Kidney tubule cell (primary cell): ENCODE measurements around the gene COL11A1.
A peak's percentile ranks its signal among the peaks of the same experiment; 100 is the strongest.
"Not testable (repeated sequence)": the region's sequence is repeated elsewhere in the genome, so short reads cannot be mapped to it uniquely, and the experiment has no call there.

Experiments used
- DNase-seq: peaks from one replicate; pipeline ENCODE4 v3.0.0-alpha.2; 2018; ENCODE audit warnings: low spot score

Gene COL11A1

GRCh38 chr1:103108376-103109150 is at the start of gene COL11A1:
TSS of gene COL11A1 (minus strand) at chr1:103108522. CDS start at chr1:103108178, 344 bp downstream.
- DNase-seq: peak; percentile 35

- DNase-seq: no peak
Observed at GRCh38 chr1:103156966-103157365, 48.6 kb upstream of the COL11A1 start.

GRCh38 chr1:103146166-103146565 is 37.8 kb upstream of the COL11A1 start:
- no peak for DNase-seq

GRCh38 chr1:103145449-103145848 is 37.1 kb upstream of the COL11A1 start:
- DNase-seq: no peak

GRCh38 chr1:103144681-103145080 is 36.4 kb upstream of the COL11A1 start:
- DNase-seq: no peak

- DNase-seq: no peak
Observed at GRCh38 chr1:103142461-103142860, 34.1 kb upstream of the COL11A1 start.

GRCh38 chr1:103129796-103130195 is 21.5 kb upstream of the COL11A1 start:
- peak; percentile 87 for DNase-seq

GRCh38 chr1:103129255-103129654 is 20.9 kb upstream of the COL11A1 start:
- DNase-seq: peak; percentile 85

GRCh38 chr1:103128256-103128655 is 19.9 kb upstream of the COL11A1 start:
- not testable (repeated sequence) for DNase-seq

- DNase-seq: no peak
Observed at GRCh38 chr1:103125219-103125618, 16.9 kb upstream of the COL11A1 start.

- DNase-seq: no peak
Observed at GRCh38 chr1:103122983-103123720, 14.8 kb upstream of the COL11A1 start.

- DNase-seq: no peak
Observed at GRCh38 chr1:103120981-103121380, 12.7 kb upstream of the COL11A1 start.

GRCh38 chr1:103112546-103112945 is 4.2 kb upstream of the COL11A1 start:
- peak; percentile 44 for DNase-seq

GRCh38 chr1:103111926-103112325 is 3.6 kb upstream of the COL11A1 start:
- DNase-seq: peak; percentile 52

GRCh38 chr1:103110701-103111100 is 2.4 kb upstream of the COL11A1 start:
- peak; percentile 40 for DNase-seq

GRCh38 chr1:103109311-103109920 is 1.1 kb upstream of the COL11A1 start:
- DNase-seq: peak; percentile 87

GRCh38 chr1:103107741-103108375 is 464 bp downstream of the COL11A1 start:
- DNase-seq: no peak

- DNase-seq: peak; percentile 59
Observed at GRCh38 chr1:103106426-103107341, 1.6 kb downstream of the COL11A1 start.

GRCh38 chr1:103101399-103101798 is 6.9 kb downstream of the COL11A1 start:
- DNase-seq: no peak

GRCh38 chr1:103089221-103089620 is 19.1 kb downstream of the COL11A1 start:
- no peak for DNase-seq

- no peak for DNase-seq
Observed at GRCh38 chr1:103087256-103087655, 21.1 kb downstream of the COL11A1 start.
